WTC11 (cell line): Measurements from ENCODE around the gene C20orf144.

Source experiments
- CREB1 ChIP-seq: sonication (generic); formaldehyde crosslinking; IDR thresholded peaks from 2 replicates; pipeline ENCODE4 v1.8.0; 2023; ENCODE audit warnings: mild to moderate bottlenecking, missing genetic modification reagents
- GRHL2 ChIP-seq: fragments of 250-450 bp; sonication (Bioruptor Pico); IDR thresholded peaks from 2 replicates; pipeline ENCODE4 v1.8.0; 2022; ENCODE audit warnings: mild to moderate bottlenecking, moderate library complexity; ENCODE audit not compliant: insufficient replicate concordance, severe bottlenecking
- JUN ChIP-seq: sonication (generic); formaldehyde crosslinking; IDR thresholded peaks from 2 replicates; pipeline ENCODE4 v1.8.0; 2023; ENCODE audit warnings: mild to moderate bottlenecking, missing genetic modification reagents
- OVOL2 ChIP-seq: fragments of 250-450 bp; sonication (Bioruptor Pico); IDR thresholded peaks from 2 replicates; pipeline ENCODE4 v1.9.0; 2021; ENCODE audit warnings: mild to moderate bottlenecking, borderline replicate concordance
- TF ChIP-seq, protein P1 (sequence below): fragments of 200-600 bp; IDR thresholded peaks from 2 replicates; pipeline ENCODE4 v1.8.0; 2022; ENCODE audit warnings: antibody characterized with exemption
- TF ChIP-seq, protein P2 (sequence below): sonication (generic); formaldehyde crosslinking; IDR thresholded peaks from 2 replicates; pipeline ENCODE4 v1.8.0; 2022; ENCODE audit warnings: mild to moderate bottlenecking, missing genetic modification reagents

DNA sequence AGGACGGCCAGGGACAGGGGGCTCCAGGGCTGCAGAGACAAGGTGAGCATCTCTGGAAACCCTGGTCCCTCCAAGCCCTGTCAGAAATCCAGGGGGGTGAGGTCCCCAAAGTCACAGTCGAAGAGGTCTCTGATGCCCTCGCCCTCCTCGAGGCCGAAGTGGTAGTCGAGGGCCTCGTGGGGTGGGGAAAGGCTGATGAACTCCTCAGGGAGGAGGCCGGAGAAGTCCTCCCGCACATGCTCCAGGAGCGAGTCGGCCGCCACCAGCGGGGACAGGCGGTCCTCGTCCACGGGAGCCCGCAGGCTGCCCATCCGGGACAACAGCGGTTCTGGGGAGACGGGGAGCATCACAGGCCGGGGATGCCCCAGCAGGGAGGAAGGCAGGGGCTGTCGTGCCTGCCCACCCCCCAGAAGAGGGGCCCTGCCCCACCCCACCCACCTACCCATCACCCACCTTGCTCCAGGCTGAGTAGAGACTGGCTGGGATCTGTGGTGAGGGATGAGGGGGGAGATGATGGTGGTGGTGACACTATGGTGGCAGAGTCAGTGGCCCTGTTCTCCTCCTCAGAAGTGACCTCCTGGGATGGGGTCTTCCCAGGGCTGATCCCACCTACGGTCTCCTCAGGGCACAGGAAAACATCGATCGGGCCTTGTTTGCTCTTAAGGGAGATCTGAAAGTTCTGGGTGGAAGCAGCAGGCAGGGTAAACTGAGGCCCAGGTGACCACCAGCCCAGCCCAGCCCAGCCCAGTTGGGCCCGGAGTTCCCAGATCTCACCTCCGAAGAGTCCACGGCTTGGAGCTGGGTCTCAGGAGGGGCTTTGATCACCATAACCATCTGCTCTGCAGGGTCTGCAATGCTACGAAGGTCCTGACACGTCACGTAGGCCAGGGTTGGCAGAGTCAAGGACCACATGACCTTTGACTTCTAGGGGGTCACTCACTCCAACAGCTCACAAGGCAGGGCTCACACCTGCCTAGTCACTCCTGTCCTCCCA lies 14.8 kb downstream of the C20orf144 start:
- no peak for TF ChIP-seq CREB1 (CRISPR knock-in tag)
- TF ChIP-seq, protein P1, sequence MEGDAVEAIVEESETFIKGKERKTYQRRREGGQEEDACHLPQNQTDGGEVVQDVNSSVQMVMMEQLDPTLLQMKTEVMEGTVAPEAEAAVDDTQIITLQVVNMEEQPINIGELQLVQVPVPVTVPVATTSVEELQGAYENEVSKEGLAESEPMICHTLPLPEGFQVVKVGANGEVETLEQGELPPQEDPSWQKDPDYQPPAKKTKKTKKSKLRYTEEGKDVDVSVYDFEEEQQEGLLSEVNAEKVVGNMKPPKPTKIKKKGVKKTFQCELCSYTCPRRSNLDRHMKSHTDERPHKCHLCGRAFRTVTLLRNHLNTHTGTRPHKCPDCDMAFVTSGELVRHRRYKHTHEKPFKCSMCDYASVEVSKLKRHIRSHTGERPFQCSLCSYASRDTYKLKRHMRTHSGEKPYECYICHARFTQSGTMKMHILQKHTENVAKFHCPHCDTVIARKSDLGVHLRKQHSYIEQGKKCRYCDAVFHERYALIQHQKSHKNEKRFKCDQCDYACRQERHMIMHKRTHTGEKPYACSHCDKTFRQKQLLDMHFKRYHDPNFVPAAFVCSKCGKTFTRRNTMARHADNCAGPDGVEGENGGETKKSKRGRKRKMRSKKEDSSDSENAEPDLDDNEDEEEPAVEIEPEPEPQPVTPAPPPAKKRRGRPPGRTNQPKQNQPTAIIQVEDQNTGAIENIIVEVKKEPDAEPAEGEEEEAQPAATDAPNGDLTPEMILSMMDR: no peak
- no peak for TF ChIP-seq JUN
- TF ChIP-seq, protein P2, sequence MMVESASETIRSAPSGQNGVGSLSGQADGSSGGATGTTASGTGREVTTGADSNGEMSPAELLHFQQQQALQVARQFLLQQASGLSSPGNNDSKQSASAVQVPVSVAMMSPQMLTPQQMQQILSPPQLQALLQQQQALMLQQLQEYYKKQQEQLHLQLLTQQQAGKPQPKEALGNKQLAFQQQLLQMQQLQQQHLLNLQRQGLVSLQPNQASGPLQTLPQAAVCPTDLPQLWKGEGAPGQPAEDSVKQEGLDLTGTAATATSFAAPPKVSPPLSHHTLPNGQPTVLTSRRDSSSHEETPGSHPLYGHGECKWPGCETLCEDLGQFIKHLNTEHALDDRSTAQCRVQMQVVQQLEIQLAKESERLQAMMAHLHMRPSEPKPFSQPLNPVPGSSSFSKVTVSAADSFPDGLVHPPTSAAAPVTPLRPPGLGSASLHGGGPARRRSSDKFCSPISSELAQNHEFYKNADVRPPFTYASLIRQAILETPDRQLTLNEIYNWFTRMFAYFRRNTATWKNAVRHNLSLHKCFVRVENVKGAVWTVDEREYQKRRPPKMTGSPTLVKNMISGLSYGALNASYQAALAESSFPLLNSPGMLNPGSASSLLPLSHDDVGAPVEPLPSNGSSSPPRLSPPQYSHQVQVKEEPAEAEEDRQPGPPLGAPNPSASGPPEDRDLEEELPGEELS (CRISPR knock-in tag): no peak
- TF ChIP-seq GRHL2 (CRISPR knock-in tag): no peak
- no peak for TF ChIP-seq OVOL2
